Spleen (tissue), 11 donors: Measurements from ENCODE around the gene SPDYA. TPM values are rescaled to one million over a fixed set of nuclear protein-coding genes. Genes with fewer than 3 reads are reported as not detected.

Experiments used
- DNase-seq: peaks from one replicate; pipeline ENCODE4 v3.0.0-alpha.2; 2020
- H3K27ac ChIP-seq, 8 donors: fragments of 200-600 bp; sonication (generic) in 7 of 8; 1 replicate in 4 of 8; 2 replicates in 4 of 8; pipeline versions ENCODE4 v1.5.0 to v1.8.0; 2016 to 2021; ENCODE audit warnings: inconsistent platforms in 4 of 8, mild to moderate bottlenecking in 4 of 8, moderate library complexity in 1 of 8
- H3K27me3 ChIP-seq, 7 donors: fragments of 200-600 bp; sonication (generic) in 6 of 7; replicated peaks in 1 of 7; 1 replicate in 4 of 7; 2 replicates in 3 of 7; pipeline versions ENCODE4 v1.5.0 to v1.8.0; 2016 to 2021; ENCODE audit warnings: inconsistent platforms in 3 of 7, mild to moderate bottlenecking in 1 of 7
- H3K36me3 ChIP-seq, 6 donors: fragments of 200-600 bp; sonication (generic) in 5 of 6; 1 replicate in 4 of 6; 2 replicates in 2 of 6; pipeline versions ENCODE4 v1.5.0 to v1.8.0; 2016 to 2021; ENCODE audit warnings: inconsistent platforms in 2 of 6
- H3K4me1 ChIP-seq, 6 donors: fragments of 200-600 bp; sonication (generic) in 5 of 6; 1 replicate in 3 of 6; 2 replicates in 3 of 6; pipeline versions ENCODE4 v1.5.0 to v1.8.0; 2016 to 2021; ENCODE audit warnings: inconsistent platforms in 3 of 6
- H3K4me3 ChIP-seq, 8 donors: fragments of 200-600 bp; sonication (generic) in 7 of 8; 1 replicate in 4 of 8; 2 replicates in 4 of 8; pipeline versions ENCODE4 v1.5.0 to v1.8.0; 2016 to 2021; ENCODE audit warnings: inconsistent platforms in 4 of 8, mild to moderate bottlenecking in 4 of 8, moderate library complexity in 2 of 8
- H3K9me3 ChIP-seq, 8 donors: fragments of 200-600 bp; sonication (generic) in 7 of 8; 1 replicate in 4 of 8; 2 replicates in 4 of 8; pipeline versions ENCODE4 v1.5.0 to v1.8.0; 2016 to 2021; ENCODE audit warnings: inconsistent platforms in 4 of 8
- CTCF ChIP-seq, 11 experiments: fragments of 200-600 bp in 7 of 11; fragments of 450-650 bp in 4 of 11; sonication (generic) in 4 of 11; IDR thresholded peaks in 8 of 11; conservative IDR thresholded peaks in 3 of 11; 1 replicate in 7 of 11; 2 replicates in 4 of 11; pipeline versions ENCODE4 v1.4.0 to v1.8.0; 2016 to 2021; ENCODE audit warnings: antibody characterized with exemption in 11 of 11, inconsistent platforms in 4 of 11, mild to moderate bottlenecking in 1 of 11
- POLR2A ChIP-seq, 3 donors: fragments of 450-650 bp; IDR thresholded peaks; one replicate each; pipeline ENCODE4 v1.5.1; 2017; ENCODE audit warnings: antibody characterized with exemption in 3 of 3, mild to moderate bottlenecking in 1 of 3
- POLR2AphosphoS5 ChIP-seq, 3 donors: sonication (generic); formaldehyde crosslinking; IDR thresholded peaks; one replicate each; pipeline ENCODE4 v1.5.1; 2017; ENCODE audit warnings: antibody characterized with exemption in 3 of 3
- WGBS, 5 donors: extraction: QIAGEN DNeasy Blood & Tissue Kit in 3 of 5; methylation state at CpG; one replicate each; pipeline versions ENCODE4 v1.1.5 to v1.1.7; 2013 to 2018; 5-methylcytosine and 5-hydroxymethylcytosine counted together
- intact Hi-C: fragments of 100-400 bp; cut with DNase I; formaldehyde crosslinking; loops from one replicate; pipeline ENCODE4 v1.15.0; 2023; ENCODE audit warnings: low total_unique reads
- polyA plus RNA-seq, 3 donors: library from polyadenylated mRNA; stranded (reverse); fragments of 200-250 nt; gene quantifications; one replicate each; pipeline ENCODE4 v1.2.1, GENCODE V29; 2013
- total RNA-seq, 7 donors: library from RNA; depleted of rRNA in 3 of 7; stranded (reverse); fragments of >200 nt in 3 of 7; fragmentation: NEBNext Ultra II Directional in 4 of 7; extraction: Animal tissue kit (Norgen Biotek cat#: 25700) in 4 of 7; gene quantifications; one replicate each; pipeline versions ENCODE4 v1.1.0 to v1.2.1, GENCODE V29; 2016 to 2021
- donor health status: healthy with polysubstance abuse.
- donor health status: DM: no; HTN: no; CAD: no; lungs with moderate emphysema.
- donor health status: DM: no; HTN: no; CAD: no.
- donor health status: Bipolar disorder and iron deficiency.
- donor health status: healthy.
- donor health status: DM: no; HTN: no; CAD: no.
- donor health status: DM: yes; HTN: yes; CAD: no.

SPDYA gene
- total and polyA plus RNA-seq, 10 donors, result 0.06 to 2.8 (median 1.0) TPM

- no peak for TF ChIP-seq POLR2AphosphoS5 (IDR thresholded peaks at IDR 0.05)
- TF ChIP-seq CTCF (IDR thresholded peaks at IDR 0.05 in 8 of 11, conservative IDR thresholded peaks at IDR 0.05 in 3 of 11), result no peak
- no peak for TF ChIP-seq POLR2A (IDR thresholded peaks at IDR 0.05)
- WGBS, 5 donors, result 78 to 90% (median 82%) methylated on average over 2 of the region's 2 CpGs
- no peaks in the 10 kb centered on the region for H3K27me3 ChIP-seq
- H3K36me3 ChIP-seq, result no peaks in the 10 kb centered on the region
- no peaks in the 10 kb centered on the region for H3K9me3 ChIP-seq
- H3K4me1 ChIP-seq, result no peaks in the 10 kb centered on the region
- H3K4me3 ChIP-seq, result no peak overlapping the region
- DNase-seq, result no peak
- no peak overlapping the region for H3K27ac ChIP-seq
- intact Hi-C loops, result loop anchor here (10.0 kb wide), 1 partner anchor 1006 kb away; no protein-coding TSS in a partner anchor
Observed at GRCh38 chr2:28828382-28828781, 17.7 kb downstream of the SPDYA start.

DNA sequence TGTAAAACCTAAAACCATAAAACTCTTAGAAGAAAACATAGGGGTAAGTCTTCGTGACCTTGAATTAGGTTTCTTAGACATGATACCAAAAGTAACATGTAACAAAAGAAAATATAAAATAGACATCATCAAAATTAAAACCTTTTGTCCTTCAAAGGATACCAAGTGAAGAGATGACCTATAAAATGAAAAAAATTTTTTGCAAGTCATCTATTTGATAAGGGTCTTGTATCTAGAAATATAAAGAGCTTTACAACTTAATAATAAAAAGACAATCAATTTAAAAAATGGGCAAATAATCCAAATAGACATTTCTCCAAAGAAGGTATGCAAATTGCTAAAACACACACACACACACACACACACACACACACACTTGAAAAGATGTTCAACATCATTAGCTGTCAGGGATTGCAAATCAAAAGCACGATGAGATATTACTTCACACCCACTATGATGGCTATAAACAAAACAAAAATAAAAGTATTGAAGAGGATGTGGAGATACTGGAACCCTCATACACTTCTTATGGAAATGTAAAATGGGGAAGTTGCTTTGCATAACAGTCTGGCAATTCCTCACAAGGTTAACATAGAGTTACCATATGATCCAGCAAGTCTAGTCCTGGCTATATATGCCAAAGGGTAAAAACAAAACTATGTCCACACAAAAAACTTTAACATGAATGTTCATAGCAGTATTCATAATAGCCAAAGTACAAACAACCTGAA, 23.3 kb downstream of the SPDYA start:
- Histone ChIP-seq H3K36me3 (no peaks in the 10 kb centered on the region), H3K9me3 (no peaks in the 10 kb centered on the region), H3K4me3 (no peak overlapping the region), H3K27me3 (no peaks in the 10 kb centered on the region), H3K4me1 (no peaks in the 10 kb centered on the region), H3K27ac (no peak overlapping the region)
- intact Hi-C loops, result no loop called here
- 82 to 89% (median 87%) methylated on average over 2 of the region's 2 CpGs for WGBS, 5 donors
- DNase-seq, result no peak
- TF ChIP-seq CTCF (IDR thresholded peaks at IDR 0.05 in 8 of 11, conservative IDR thresholded peaks at IDR 0.05 in 3 of 11) (no peak), POLR2AphosphoS5 (IDR thresholded peaks at IDR 0.05) (no peak), POLR2A (IDR thresholded peaks at IDR 0.05) (no peak)

- 82 to 91% (median 82%) methylated on average over 2 of the region's 2 CpGs for WGBS, 5 donors
- no peaks in the 10 kb centered on the region for H3K4me1 ChIP-seq
- H3K36me3 ChIP-seq, result no peaks in the 10 kb centered on the region
- H3K4me3 ChIP-seq, result no peak overlapping the region
- no peak overlapping the region for H3K27ac ChIP-seq
- H3K27me3 ChIP-seq, result no peaks in the 10 kb centered on the region
- no peak for DNase-seq
- no peaks in the 10 kb centered on the region for H3K9me3 ChIP-seq
- intact Hi-C loops, result no loop called here
- TF ChIP-seq POLR2A (IDR thresholded peaks at IDR 0.05) (no peak), CTCF (IDR thresholded peaks at IDR 0.05 in 8 of 11, conservative IDR thresholded peaks at IDR 0.05 in 3 of 11) (no peak), POLR2AphosphoS5 (IDR thresholded peaks at IDR 0.05) (no peak)
Observed at GRCh38 chr2:28835781-28836180, 25.1 kb downstream of the SPDYA start.

DNA sequence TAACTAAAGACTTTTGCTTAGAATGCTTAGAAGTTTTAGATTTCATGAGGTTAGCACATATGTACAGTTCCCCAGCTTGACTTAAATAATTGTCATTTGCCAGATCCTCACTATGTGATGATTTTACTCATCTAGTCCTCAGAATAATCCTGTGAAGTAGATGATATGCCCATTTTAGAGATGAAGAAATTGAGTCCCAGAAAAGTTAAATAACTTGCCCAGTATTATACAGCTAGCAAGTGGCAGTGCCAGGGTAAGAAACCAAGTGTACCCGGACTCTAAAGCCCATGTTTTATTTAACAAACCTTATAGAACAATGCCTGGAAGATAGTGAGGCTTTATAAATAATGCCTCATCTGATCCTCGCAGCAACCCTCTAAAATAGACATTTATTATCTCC, 28.3 kb downstream of the SPDYA start:
- Histone ChIP-seq H3K27ac (no peak overlapping the region), H3K36me3 (no peaks in the 10 kb centered on the region), H3K27me3 (no peaks in the 10 kb centered on the region), H3K9me3 (no peaks in the 10 kb centered on the region), H3K4me3 (no peak overlapping the region), H3K4me1 (no peaks in the 10 kb centered on the region)
- intact Hi-C loops, result no loop called here
- no peak for DNase-seq
- TF ChIP-seq POLR2A (IDR thresholded peaks at IDR 0.05) (no peak), POLR2AphosphoS5 (IDR thresholded peaks at IDR 0.05) (no peak), CTCF (IDR thresholded peaks at IDR 0.05 in 8 of 11, conservative IDR thresholded peaks at IDR 0.05 in 3 of 11) (no peak)
- 93 to 100% (median 98%) methylated on average over 2 of the region's 2 CpGs for WGBS, 5 donors
